Thyroid gland (tissue), 4 donors: ENCODE results near the gene GALNT9.

ENCODE experiments used
- POLR2A ChIP-seq, 2 donors: fragments of 450-650 bp; IDR thresholded peaks; one replicate each; pipeline ENCODE4 v1.6.1; 2017; ENCODE audit warnings: antibody characterized with exemption in 2 of 2, mild to moderate bottlenecking in 2 of 2, moderate library complexity in 1 of 2
- TF ChIP-seq, protein P1 (sequence below), 6 experiments: fragments of 200-600 bp in 3 of 6; fragments of 450-650 bp in 3 of 6; sonication (generic) in 3 of 6; IDR thresholded peaks; one replicate each; pipeline ENCODE4 v1.5.1; 2016 to 2019; ENCODE audit warnings: antibody characterized with exemption in 6 of 6, mild to moderate bottlenecking in 2 of 6, inconsistent platforms in 1 of 6, moderate library complexity in 1 of 6

GRCh38 chr12:132171968-132172521, 157.3 kb downstream of the GALNT9 start:
- TF ChIP-seq, protein P1, sequence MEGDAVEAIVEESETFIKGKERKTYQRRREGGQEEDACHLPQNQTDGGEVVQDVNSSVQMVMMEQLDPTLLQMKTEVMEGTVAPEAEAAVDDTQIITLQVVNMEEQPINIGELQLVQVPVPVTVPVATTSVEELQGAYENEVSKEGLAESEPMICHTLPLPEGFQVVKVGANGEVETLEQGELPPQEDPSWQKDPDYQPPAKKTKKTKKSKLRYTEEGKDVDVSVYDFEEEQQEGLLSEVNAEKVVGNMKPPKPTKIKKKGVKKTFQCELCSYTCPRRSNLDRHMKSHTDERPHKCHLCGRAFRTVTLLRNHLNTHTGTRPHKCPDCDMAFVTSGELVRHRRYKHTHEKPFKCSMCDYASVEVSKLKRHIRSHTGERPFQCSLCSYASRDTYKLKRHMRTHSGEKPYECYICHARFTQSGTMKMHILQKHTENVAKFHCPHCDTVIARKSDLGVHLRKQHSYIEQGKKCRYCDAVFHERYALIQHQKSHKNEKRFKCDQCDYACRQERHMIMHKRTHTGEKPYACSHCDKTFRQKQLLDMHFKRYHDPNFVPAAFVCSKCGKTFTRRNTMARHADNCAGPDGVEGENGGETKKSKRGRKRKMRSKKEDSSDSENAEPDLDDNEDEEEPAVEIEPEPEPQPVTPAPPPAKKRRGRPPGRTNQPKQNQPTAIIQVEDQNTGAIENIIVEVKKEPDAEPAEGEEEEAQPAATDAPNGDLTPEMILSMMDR (IDR thresholded peaks at IDR 0.05), result no peak
- no peak for TF ChIP-seq POLR2A (IDR thresholded peaks at IDR 0.05)
